ENCODE results near the gene DCP1A.
"Not testable (repeated sequence)": the region's sequence is repeated elsewhere in the genome, so short reads cannot be mapped to it uniquely, and the experiment has no call there.

DNA sequence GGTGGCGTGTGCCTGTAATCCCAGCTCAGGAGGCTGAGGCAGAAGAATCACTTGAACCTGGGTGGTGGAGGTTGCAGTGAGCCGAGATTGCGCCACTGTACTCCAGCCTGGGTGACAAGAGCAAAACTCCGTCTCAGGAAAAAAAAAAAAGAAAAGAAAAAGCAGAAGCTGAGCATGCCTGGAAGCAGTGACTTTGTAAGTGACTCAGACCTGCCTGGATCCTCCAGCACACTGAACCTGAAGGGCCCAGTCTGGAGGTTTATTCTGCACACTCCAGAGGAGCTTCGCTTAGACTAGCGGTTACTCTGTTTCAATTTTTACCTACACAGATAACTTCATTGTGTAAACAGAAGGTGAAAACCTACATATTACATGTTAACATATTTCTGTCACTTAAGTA lies 19.4 kb downstream of the DCP1A start:
- TF ChIP-seq, protein P1, sequence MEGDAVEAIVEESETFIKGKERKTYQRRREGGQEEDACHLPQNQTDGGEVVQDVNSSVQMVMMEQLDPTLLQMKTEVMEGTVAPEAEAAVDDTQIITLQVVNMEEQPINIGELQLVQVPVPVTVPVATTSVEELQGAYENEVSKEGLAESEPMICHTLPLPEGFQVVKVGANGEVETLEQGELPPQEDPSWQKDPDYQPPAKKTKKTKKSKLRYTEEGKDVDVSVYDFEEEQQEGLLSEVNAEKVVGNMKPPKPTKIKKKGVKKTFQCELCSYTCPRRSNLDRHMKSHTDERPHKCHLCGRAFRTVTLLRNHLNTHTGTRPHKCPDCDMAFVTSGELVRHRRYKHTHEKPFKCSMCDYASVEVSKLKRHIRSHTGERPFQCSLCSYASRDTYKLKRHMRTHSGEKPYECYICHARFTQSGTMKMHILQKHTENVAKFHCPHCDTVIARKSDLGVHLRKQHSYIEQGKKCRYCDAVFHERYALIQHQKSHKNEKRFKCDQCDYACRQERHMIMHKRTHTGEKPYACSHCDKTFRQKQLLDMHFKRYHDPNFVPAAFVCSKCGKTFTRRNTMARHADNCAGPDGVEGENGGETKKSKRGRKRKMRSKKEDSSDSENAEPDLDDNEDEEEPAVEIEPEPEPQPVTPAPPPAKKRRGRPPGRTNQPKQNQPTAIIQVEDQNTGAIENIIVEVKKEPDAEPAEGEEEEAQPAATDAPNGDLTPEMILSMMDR (IDR thresholded peaks at IDR 0.05) = not testable (repeated sequence)
- not testable (repeated sequence) for TF ChIP-seq POLR2A (IDR thresholded peaks at IDR 0.05)

All from ovary (tissue), 3 donors.